ENCODE measurements around the gene MAGI2.
"Not testable (repeated sequence)": the region's sequence is repeated elsewhere in the genome, so short reads cannot be mapped to it uniquely, and the experiment has no call there.

MAGI2 gene

GRCh38 chr7:79036356-79036755 is 417.1 kb downstream of the MAGI2 start:
- ChIA-PET CTCF (interaction anchor here (0.6 kb wide), 2 partner anchors 156 to 902 kb away, joined by 3 to 4 read pairs; no protein-coding TSS in a partner anchor), POLR2A (ENCODE audit: low non-redundant PET) (no interaction called here)
- TF ChIP-seq CTCF (conservative IDR thresholded peaks at IDR 0.05; ENCODE audit: low read depth): no peak
- H3K27ac ChIP-seq: no peak overlapping the region
- DNase-seq (ENCODE audit: low spot score): no peak

- no peak overlapping the region for H3K27ac ChIP-seq
- no peak for TF ChIP-seq CTCF (conservative IDR thresholded peaks at IDR 0.05; ENCODE audit: low read depth)
- POLR2A ChIA-PET (ENCODE audit: low non-redundant PET): no interaction called here
- no peak for DNase-seq (ENCODE audit: low spot score)
- CTCF ChIA-PET: interaction anchor here (0.6 kb wide), 1 partner anchor 902 kb away, joined by 3 read pairs; no protein-coding TSS in a partner anchor
Measured at GRCh38 chr7:79035858-79036257, 417.6 kb downstream of the MAGI2 start.

- CTCF ChIA-PET: no interaction called here
Measured at GRCh38 chr7:79034730-79035129, 418.7 kb downstream of the MAGI2 start.

GRCh38 chr7:79019711-79020110 is 433.8 kb downstream of the MAGI2 start:
- DNase-seq (ENCODE audit: low spot score); POLR2A ChIA-PET (ENCODE audit: low non-redundant PET); CTCF ChIA-PET; H3K27ac ChIP-seq: not testable (repeated sequence)

More at GRCh38 chr7:79034730-79035129, 418.7 kb downstream of the MAGI2 start:
- TF ChIP-seq CTCF (conservative IDR thresholded peaks at IDR 0.05; ENCODE audit: low read depth): no peak
- no peak for DNase-seq (ENCODE audit: low spot score)
- POLR2A ChIA-PET (ENCODE audit: low non-redundant PET): no interaction called here
- no peak overlapping the region for H3K27ac ChIP-seq

GRCh38 chr7:79011921-79012320 is 441.5 kb downstream of the MAGI2 start:
- POLR2A ChIA-PET (ENCODE audit: low non-redundant PET): no interaction called here
- no peak overlapping the region for H3K27ac ChIP-seq
- DNase-seq (ENCODE audit: low spot score): no peak
- CTCF ChIA-PET: interaction anchor here (0.5 kb wide), 1 partner anchor 101 kb away, joined by 5 read pairs; no protein-coding TSS in a partner anchor
- TF ChIP-seq CTCF (conservative IDR thresholded peaks at IDR 0.05; ENCODE audit: low read depth): no peak

- CTCF ChIA-PET: interaction anchor here (0.6 kb wide), 1 partner anchor 45 kb away, joined by 5 read pairs; no protein-coding TSS in a partner anchor
- no peak for DNase-seq (ENCODE audit: low spot score)
- no peak for TF ChIP-seq CTCF (conservative IDR thresholded peaks at IDR 0.05; ENCODE audit: low read depth)
- POLR2A ChIA-PET (ENCODE audit: low non-redundant PET): no interaction called here
- no peak overlapping the region for H3K27ac ChIP-seq
Measured at GRCh38 chr7:79009647-79010046, 443.8 kb downstream of the MAGI2 start.

- no peak for DNase-seq (ENCODE audit: low spot score)
- CTCF ChIA-PET: no interaction called here
- POLR2A ChIA-PET (ENCODE audit: low non-redundant PET): no interaction called here
- no peak for TF ChIP-seq CTCF (conservative IDR thresholded peaks at IDR 0.05; ENCODE audit: low read depth)
- no peak overlapping the region for H3K27ac ChIP-seq
Measured at GRCh38 chr7:79008786-79009185, 444.7 kb downstream of the MAGI2 start.
